ENCODE measurements around the gene ADAMTS18.

DNA sequence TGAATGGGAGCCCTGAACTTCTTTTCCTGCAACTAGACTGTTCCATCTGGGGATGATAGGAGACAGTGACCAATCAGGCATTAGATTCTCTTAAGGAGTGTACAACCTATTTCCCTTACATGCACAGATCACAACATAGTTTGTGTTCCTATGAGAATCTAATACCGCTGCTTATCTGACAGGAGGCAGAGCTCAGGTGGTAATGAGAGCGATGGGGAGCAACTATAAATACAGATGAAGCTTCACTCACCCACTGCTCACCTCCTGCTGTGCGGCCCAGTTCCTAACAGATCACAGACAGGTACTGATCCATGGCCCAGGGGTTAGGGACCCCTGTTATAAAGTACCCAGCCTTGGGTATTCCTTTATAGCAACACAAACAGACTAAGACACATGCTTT is 17.4 kb upstream of the ADAMTS18 start:
- TF ChIP-seq, protein P1, sequence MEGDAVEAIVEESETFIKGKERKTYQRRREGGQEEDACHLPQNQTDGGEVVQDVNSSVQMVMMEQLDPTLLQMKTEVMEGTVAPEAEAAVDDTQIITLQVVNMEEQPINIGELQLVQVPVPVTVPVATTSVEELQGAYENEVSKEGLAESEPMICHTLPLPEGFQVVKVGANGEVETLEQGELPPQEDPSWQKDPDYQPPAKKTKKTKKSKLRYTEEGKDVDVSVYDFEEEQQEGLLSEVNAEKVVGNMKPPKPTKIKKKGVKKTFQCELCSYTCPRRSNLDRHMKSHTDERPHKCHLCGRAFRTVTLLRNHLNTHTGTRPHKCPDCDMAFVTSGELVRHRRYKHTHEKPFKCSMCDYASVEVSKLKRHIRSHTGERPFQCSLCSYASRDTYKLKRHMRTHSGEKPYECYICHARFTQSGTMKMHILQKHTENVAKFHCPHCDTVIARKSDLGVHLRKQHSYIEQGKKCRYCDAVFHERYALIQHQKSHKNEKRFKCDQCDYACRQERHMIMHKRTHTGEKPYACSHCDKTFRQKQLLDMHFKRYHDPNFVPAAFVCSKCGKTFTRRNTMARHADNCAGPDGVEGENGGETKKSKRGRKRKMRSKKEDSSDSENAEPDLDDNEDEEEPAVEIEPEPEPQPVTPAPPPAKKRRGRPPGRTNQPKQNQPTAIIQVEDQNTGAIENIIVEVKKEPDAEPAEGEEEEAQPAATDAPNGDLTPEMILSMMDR (IDR thresholded peaks at IDR 0.05) = no peak
- TF ChIP-seq POLR2A (IDR thresholded peaks at IDR 0.05) = no peak
